Neural progenitor cell (in vitro differentiated cells): ENCODE data around the gene KY. TPM values are rescaled to one million over a fixed set of nuclear protein-coding genes. Genes with fewer than 3 reads are reported as not detected.
A peak's percentile ranks its signal among the peaks of the same experiment; 100 is the strongest.

Source experiments
- DNase-seq: peaks from one replicate; pipeline ENCODE4 v3.0.0-alpha.2; 2016; ENCODE audit warnings: low spot score
- H2AFZ ChIP-seq: fragments of 200-600 bp; sonication (generic); replicated peaks from 2 replicates; pipeline ENCODE4 v1.6.1; 2016; ENCODE audit warnings: antibody characterized with exemption
- H3F3A ChIP-seq: fragments of 200-600 bp; sonication (generic); 2 replicates; pipeline ENCODE4 v1.6.1; 2016; ENCODE audit warnings: antibody characterized with exemption, low read depth
- H3K27ac ChIP-seq: fragments of 200-600 bp; sonication (generic); 2 replicates; pipeline ENCODE4 v1.5.1; 2016; ENCODE audit warnings: mild to moderate bottlenecking
- H3K27me3 ChIP-seq: fragments of 200-600 bp; sonication (generic); 2 replicates; pipeline ENCODE4 v1.6.1; 2016; ENCODE audit warnings: mild to moderate bottlenecking, moderate library complexity
- H3K36me3 ChIP-seq: fragments of 200-600 bp; sonication (generic); 2 replicates; pipeline ENCODE4 v1.5.1; 2016
- H3K4me1 ChIP-seq: fragments of 200-600 bp; sonication (generic); 2 replicates; pipeline ENCODE4 v1.6.1; 2016; ENCODE audit warnings: mixed run types
- H3K4me2 ChIP-seq: fragments of 200-600 bp; sonication (generic); 2 replicates; pipeline ENCODE4 v1.6.1; 2016
- H3K4me3 ChIP-seq: fragments of 200-600 bp; sonication (generic); 2 replicates; pipeline ENCODE4 v1.5.1; 2016
- H3K79me2 ChIP-seq: fragments of 200-600 bp; sonication (generic); 2 replicates; pipeline ENCODE4 v1.6.1; 2016; ENCODE audit warnings: low read depth
- H3K9ac ChIP-seq: fragments of 200-600 bp; sonication (generic); 2 replicates; pipeline ENCODE4 v1.6.1; 2016
- H3K9me3 ChIP-seq: fragments of 200-600 bp; sonication (generic); 2 replicates; pipeline ENCODE4 v1.5.1; 2016; ENCODE audit warnings: low read depth
- H4K20me1 ChIP-seq: fragments of 200-600 bp; sonication (generic); 2 replicates; pipeline ENCODE4 v1.6.1; 2016; ENCODE audit warnings: low read depth
- H3K27ac Mint-ChIP-seq: 3 replicates; pipeline ENCODE4 v1.8.0; 2021; ENCODE audit warnings: mixed read lengths
- H3K27me3 Mint-ChIP-seq: 2 replicates; pipeline ENCODE4 v1.8.0; 2022; ENCODE audit warnings: low read depth, mild to moderate bottlenecking, inconsistent platforms, moderate library complexity, mixed read lengths; ENCODE audit not compliant: insufficient read depth
- H3K36me3 Mint-ChIP-seq: 3 replicates; pipeline ENCODE4 v1.8.0; 2021; ENCODE audit warnings: mixed read lengths
- H3K4me1 Mint-ChIP-seq: 3 replicates; pipeline ENCODE4 v1.8.0; 2021; ENCODE audit warnings: mixed read lengths
- H3K4me3 Mint-ChIP-seq: 3 replicates; pipeline ENCODE4 v1.8.0; 2021; ENCODE audit warnings: mild to moderate bottlenecking, moderate library complexity, mixed read lengths
- H3K9me3 Mint-ChIP-seq: 3 replicates; pipeline ENCODE4 v1.8.0; 2020; ENCODE audit warnings: mixed read lengths
- EZH2 ChIP-seq: fragments of 200-600 bp; sonication (generic); IDR thresholded peaks from 2 replicates; pipeline ENCODE4 v1.6.1; 2017; ENCODE audit warnings: antibody characterized with exemption, mild to moderate bottlenecking, moderate library complexity
- EZH2phosphoT487 ChIP-seq: fragments of 200-600 bp; sonication (generic); IDR thresholded peaks from 2 replicates; pipeline ENCODE4 v1.6.1; 2017; ENCODE audit warnings: antibody characterized with exemption
- total RNA-seq: library from RNA; depleted of rRNA; stranded (reverse); fragments of >200 nt; gene quantifications from 2 replicates; pipeline ENCODE4 v1.2.3, GENCODE V29; 2015; ENCODE audit warnings: low replicate concordance
- TF ChIP-seq, protein P1 (sequence below): fragments of 200-600 bp; sonication (generic); IDR thresholded peaks from 2 replicates; pipeline ENCODE4 v1.5.1; 2017; ENCODE audit warnings: antibody characterized with exemption, mild to moderate bottlenecking

Gene KY
- total RNA-seq, 1 donor from 2014 or later, result not detected

DNA sequence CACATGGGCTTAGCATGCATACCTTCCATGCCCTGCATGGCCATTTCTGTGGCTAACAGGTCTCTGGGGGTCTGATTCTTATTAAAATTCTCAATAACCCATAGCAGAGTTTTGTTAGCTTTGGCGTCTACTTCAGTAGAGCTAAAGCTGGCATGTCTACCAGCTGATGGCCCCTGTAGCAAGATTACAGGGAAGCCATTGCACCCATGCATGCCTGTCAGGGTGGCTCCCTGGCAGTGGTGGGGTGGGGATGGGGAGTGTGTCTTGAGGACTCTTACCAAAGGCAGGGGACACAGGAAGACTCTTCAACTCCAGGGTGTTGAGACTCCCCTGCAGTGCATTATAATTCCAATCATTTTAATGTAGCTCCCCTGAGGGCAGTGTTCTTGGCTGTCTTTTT lies 4.7 kb downstream of the KY start:
- Mint-ChIP-seq H3K27me3 (peaks cover 13% of the 10 kb centered on the region), H3K4me3 (no peak overlapping the region), H3K9me3 (no peaks in the 10 kb centered on the region), H3K4me1 (peaks cover 22% of the 10 kb centered on the region), H3K36me3 (no peaks in the 10 kb centered on the region), H3K27ac (no peak overlapping the region)
- Histone ChIP-seq H3K4me3 (no peak overlapping the region), H3K9me3 (no peaks in the 10 kb centered on the region), H3K4me1 (peaks cover 18% of the 10 kb centered on the region), H3K27me3 (peaks cover 56% of the 10 kb centered on the region), H2AFZ (no peak overlapping the region), H3K4me2 (no peak overlapping the region), H3K36me3 (no peaks in the 10 kb centered on the region), H3K9ac (no peak overlapping the region), H3F3A (peaks cover 4% of the 10 kb centered on the region), H4K20me1 (peaks cover under 1% of the 10 kb centered on the region), H3K27ac (no peak overlapping the region), H3K79me2 (no peaks in the 10 kb centered on the region)
- no peak for TF ChIP-seq EZH2phosphoT487
- DNase-seq, result no peak

DNA sequence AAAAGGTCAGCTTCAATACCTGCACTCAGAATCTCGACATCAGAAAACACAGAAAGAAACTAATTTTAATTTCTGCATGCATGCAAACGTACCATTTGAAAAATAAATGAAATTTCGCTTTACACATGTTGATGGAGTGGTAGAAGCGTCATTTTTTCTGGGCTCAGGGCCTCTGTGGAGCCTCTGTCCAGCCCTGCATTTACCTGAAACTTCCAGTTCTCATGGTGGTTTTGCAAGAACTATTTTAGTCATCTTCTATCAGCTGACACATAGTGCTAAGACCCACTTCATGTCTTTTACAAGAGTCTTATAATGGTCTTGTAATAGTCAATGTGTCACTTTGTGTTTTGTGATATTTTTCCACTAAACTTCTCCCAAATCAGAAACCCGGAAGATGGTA lies 5.3 kb downstream of the KY start:
- H3K27me3 Mint-ChIP-seq, result peaks cover 13% of the 10 kb centered on the region

DNA sequence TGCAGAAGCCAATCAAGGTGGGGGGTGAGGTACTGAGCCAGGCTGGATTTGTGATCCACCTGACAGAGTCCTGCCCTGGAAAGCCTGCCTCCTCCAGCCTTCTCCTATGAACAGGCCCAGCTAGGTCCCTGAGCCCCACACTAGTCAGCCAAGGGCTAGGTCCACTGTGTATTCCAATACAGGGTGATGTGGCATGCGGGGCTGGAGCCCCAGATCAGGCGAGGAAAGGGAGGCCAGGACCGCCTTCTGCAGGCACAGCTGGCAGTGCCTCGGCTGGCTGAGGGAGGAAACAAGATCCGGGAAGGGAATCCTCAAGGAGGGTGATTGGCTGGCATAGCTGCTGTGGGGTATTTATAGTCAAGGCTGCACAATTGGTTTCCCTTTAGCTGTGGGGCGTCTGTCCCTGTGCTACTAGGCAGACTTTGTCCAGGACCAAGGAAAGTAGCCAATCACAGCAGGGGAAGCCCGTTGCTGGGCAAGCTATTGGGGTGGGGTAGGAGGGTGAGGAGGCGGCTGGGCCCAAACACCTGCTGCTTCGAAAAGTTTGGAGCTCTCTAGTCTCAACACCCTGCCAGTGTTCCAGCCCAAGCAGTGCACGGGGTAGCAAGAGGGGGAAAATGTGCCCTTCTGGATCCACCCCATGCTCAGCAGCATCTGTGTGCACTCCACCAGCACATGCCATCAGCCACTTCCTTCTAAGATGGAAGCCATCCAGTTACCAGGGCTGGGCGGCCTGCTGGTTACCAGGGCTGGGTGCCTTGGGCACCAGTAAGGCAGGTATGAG lies 5.9 kb downstream of the KY start:
- peaks cover 11% of the 10 kb centered on the region for H3K27me3 Mint-ChIP-seq
- H3K4me3 ChIP-seq, result no peak overlapping the region
- H3K9ac ChIP-seq, result no peak overlapping the region
- H3K79me2 ChIP-seq, result no peaks in the 10 kb centered on the region
- H3F3A ChIP-seq, result peaks cover 4% of the 10 kb centered on the region
- H3K36me3 ChIP-seq, result no peaks in the 10 kb centered on the region
- H3K4me2 ChIP-seq, result peak overlapping the region; percentile 38
- H3K4me1 ChIP-seq, result peaks cover 17% of the 10 kb centered on the region
- H3K27ac ChIP-seq, result no peak overlapping the region
- H3K36me3 Mint-ChIP-seq, result no peaks in the 10 kb centered on the region
- peaks cover 27% of the 10 kb centered on the region for H3K4me1 Mint-ChIP-seq
- H3K9me3 Mint-ChIP-seq, result no peaks in the 10 kb centered on the region
- no peak overlapping the region for H2AFZ ChIP-seq
- no peaks in the 10 kb centered on the region for H3K9me3 ChIP-seq
- no peak overlapping the region for H3K27ac Mint-ChIP-seq
- peaks cover 44% of the 10 kb centered on the region for H3K27me3 ChIP-seq
- H3K4me3 Mint-ChIP-seq, result no peak overlapping the region
- no peaks in the 10 kb centered on the region for H4K20me1 ChIP-seq
- DNase-seq, result peak; percentile 73
- TF ChIP-seq EZH2phosphoT487 (no peak), EZH2 (no peak)
- TF ChIP-seq, protein P1, sequence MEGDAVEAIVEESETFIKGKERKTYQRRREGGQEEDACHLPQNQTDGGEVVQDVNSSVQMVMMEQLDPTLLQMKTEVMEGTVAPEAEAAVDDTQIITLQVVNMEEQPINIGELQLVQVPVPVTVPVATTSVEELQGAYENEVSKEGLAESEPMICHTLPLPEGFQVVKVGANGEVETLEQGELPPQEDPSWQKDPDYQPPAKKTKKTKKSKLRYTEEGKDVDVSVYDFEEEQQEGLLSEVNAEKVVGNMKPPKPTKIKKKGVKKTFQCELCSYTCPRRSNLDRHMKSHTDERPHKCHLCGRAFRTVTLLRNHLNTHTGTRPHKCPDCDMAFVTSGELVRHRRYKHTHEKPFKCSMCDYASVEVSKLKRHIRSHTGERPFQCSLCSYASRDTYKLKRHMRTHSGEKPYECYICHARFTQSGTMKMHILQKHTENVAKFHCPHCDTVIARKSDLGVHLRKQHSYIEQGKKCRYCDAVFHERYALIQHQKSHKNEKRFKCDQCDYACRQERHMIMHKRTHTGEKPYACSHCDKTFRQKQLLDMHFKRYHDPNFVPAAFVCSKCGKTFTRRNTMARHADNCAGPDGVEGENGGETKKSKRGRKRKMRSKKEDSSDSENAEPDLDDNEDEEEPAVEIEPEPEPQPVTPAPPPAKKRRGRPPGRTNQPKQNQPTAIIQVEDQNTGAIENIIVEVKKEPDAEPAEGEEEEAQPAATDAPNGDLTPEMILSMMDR, result no peak

More for the DNA sequence above, 5.3 kb downstream of the KY start:
- TF ChIP-seq, protein P1, result no peak
- TF ChIP-seq EZH2phosphoT487, result no peak
- no peak for TF ChIP-seq EZH2
- H2AFZ ChIP-seq, result no peak overlapping the region
- H3K9me3 ChIP-seq, result no peaks in the 10 kb centered on the region
- H3K4me3 Mint-ChIP-seq, result no peak overlapping the region
- peaks cover 17% of the 10 kb centered on the region for H3K4me1 ChIP-seq
- H3K79me2 ChIP-seq, result no peaks in the 10 kb centered on the region
- H3K27ac ChIP-seq, result no peak overlapping the region
- H3K9ac ChIP-seq, result no peak overlapping the region
- H3K27me3 ChIP-seq, result peaks cover 50% of the 10 kb centered on the region
- H3K27ac Mint-ChIP-seq, result no peak overlapping the region
- H3K4me1 Mint-ChIP-seq, result peaks cover 27% of the 10 kb centered on the region
- H3F3A ChIP-seq, result peaks cover 4% of the 10 kb centered on the region
- peak overlapping the region; percentile 38 for H3K4me2 ChIP-seq
- H4K20me1 ChIP-seq, result no peaks in the 10 kb centered on the region
- H3K9me3 Mint-ChIP-seq, result no peaks in the 10 kb centered on the region
- no peaks in the 10 kb centered on the region for H3K36me3 ChIP-seq
- DNase-seq, result no peak
- H3K4me3 ChIP-seq, result no peak overlapping the region
- H3K36me3 Mint-ChIP-seq, result no peaks in the 10 kb centered on the region

DNA sequence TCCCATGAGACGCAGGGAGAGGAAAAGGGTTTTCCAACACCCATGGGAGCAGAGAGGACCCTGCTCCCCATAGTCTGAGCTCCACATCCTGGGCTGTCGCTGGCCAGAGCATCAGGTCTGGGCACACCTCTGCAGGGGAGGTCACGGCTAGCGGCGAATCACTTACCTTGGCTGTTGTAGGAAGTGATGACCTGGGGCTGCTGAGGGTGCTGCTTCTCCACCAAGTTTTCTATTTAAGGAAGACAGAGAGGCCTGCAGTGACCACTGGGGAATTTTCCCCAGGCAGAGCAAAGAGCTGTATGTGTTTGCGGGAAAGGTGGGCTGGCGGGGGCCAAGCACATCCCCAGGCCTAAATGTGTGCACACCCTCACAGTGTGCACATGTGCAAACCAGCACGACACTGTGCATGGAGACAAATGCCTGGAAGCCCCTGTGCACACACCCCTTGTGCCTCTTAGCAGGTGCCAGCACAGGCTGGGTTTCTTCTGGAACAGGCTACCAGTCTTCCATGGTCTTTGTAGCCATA lies 7.6 kb downstream of the KY start:
- Mint-ChIP-seq H3K27me3 (peaks cover 5% of the 10 kb centered on the region), H3K4me1 (peaks cover 32% of the 10 kb centered on the region), H3K27ac (no peak overlapping the region), H3K9me3 (no peaks in the 10 kb centered on the region), H3K36me3 (no peaks in the 10 kb centered on the region), H3K4me3 (no peak overlapping the region)
- no peak for DNase-seq
- no peak overlapping the region for H3K4me3 ChIP-seq
- peaks cover 4% of the 10 kb centered on the region for H3F3A ChIP-seq
- H3K27me3 ChIP-seq, result peaks cover 27% of the 10 kb centered on the region
- TF ChIP-seq EZH2 (no peak), EZH2phosphoT487 (no peak)
- TF ChIP-seq, protein P1, result no peak
- no peaks in the 10 kb centered on the region for H3K36me3 ChIP-seq
- no peaks in the 10 kb centered on the region for H3K9me3 ChIP-seq
- no peaks in the 10 kb centered on the region for H3K79me2 ChIP-seq
- no peak overlapping the region for H2AFZ ChIP-seq
- peaks cover 17% of the 10 kb centered on the region for H3K4me1 ChIP-seq
- H3K9ac ChIP-seq, result no peak overlapping the region
- no peak overlapping the region for H3K27ac ChIP-seq
- H4K20me1 ChIP-seq, result no peaks in the 10 kb centered on the region
- H3K4me2 ChIP-seq, result no peak overlapping the region
